DOHH2 (cell line): Measurements from ENCODE around the gene OR5B21.
A peak's percentile ranks its signal among the peaks of the same experiment; 100 is the strongest.

Source experiments
- H3F3A ChIP-seq: fragments of 200-600 bp; sonication (generic), shearing (Covaris generic); 2 replicates; pipeline ENCODE4 v1.6.0; 2016; ENCODE audit warnings: antibody characterized with exemption, mild to moderate bottlenecking; ENCODE audit not compliant: control insufficient read depth, insufficient read depth
- H3K27ac ChIP-seq: fragments of 200-600 bp; sonication (generic); 2 replicates; pipeline ENCODE4 v1.5.1; 2014; ENCODE audit warnings: low read depth, mild to moderate bottlenecking, low read length, moderate library complexity
- H3K27me3 ChIP-seq: fragments of 200-600 bp; sonication (generic); 2 replicates; pipeline ENCODE4 v1.6.1; 2014; ENCODE audit warnings: mild to moderate bottlenecking, low read length, mixed read lengths; ENCODE audit not compliant: control insufficient read depth
- H3K36me3 ChIP-seq: fragments of 200-600 bp; sonication (generic); 2 replicates; pipeline ENCODE4 v1.6.1; 2014; ENCODE audit warnings: mild to moderate bottlenecking, low read length, moderate library complexity, mixed read lengths; ENCODE audit not compliant: control insufficient read depth
- H3K4me1 ChIP-seq: fragments of 200-600 bp; sonication (generic); 2 replicates; pipeline ENCODE4 v1.6.1; 2014; ENCODE audit warnings: mild to moderate bottlenecking, low read length, mixed read lengths; ENCODE audit not compliant: control insufficient read depth
- H3K4me2 ChIP-seq: fragments of 200-600 bp; sonication (generic); 2 replicates; pipeline ENCODE4 v1.6.0; 2014; ENCODE audit warnings: mild to moderate bottlenecking, low read length, moderate library complexity
- H3K4me3 ChIP-seq: fragments of 200-600 bp; sonication (generic); 2 replicates; pipeline ENCODE4 v1.5.1; 2014; ENCODE audit warnings: mild to moderate bottlenecking, low read length, mixed read lengths
- H3K79me2 ChIP-seq: fragments of 200-600 bp; sonication (generic); 2 replicates; pipeline ENCODE4 v1.6.1; 2014; ENCODE audit warnings: mild to moderate bottlenecking, low read length, mixed read lengths; ENCODE audit not compliant: control insufficient read depth
- H3K9me2 ChIP-seq: fragments of 200-600 bp; sonication (generic); replicated peaks from 2 replicates; pipeline ENCODE4 v1.6.1; 2014; ENCODE audit warnings: mild to moderate bottlenecking, low read length, mixed read lengths; ENCODE audit not compliant: control insufficient read depth
- H3K9me3 ChIP-seq: fragments of 200-600 bp; sonication (generic); 2 replicates; pipeline ENCODE4 v1.6.1; 2014; ENCODE audit warnings: antibody characterized with exemption, low read length, mixed read lengths; ENCODE audit not compliant: control insufficient read depth, insufficient read depth
- H4K20me1 ChIP-seq: fragments of 200-600 bp; sonication (generic); 2 replicates; pipeline ENCODE4 v1.6.0; 2014; ENCODE audit warnings: low read depth, mild to moderate bottlenecking, antibody characterized with exemption, low read length, moderate library complexity; ENCODE audit not compliant: control insufficient read depth, insufficient read depth
- CTCF ChIP-seq: fragments of 200-600 bp; sonication (generic); IDR thresholded peaks from one replicate; pipeline ENCODE4 v1.5.1; 2014; ENCODE audit warnings: antibody characterized with exemption, mild to moderate bottlenecking, low read depth, low read length; ENCODE audit not compliant: poor library complexity, severe bottlenecking
- EZH2phosphoT487 ChIP-seq: fragments of 200-600 bp; sonication (generic); IDR thresholded peaks from 2 replicates; pipeline ENCODE4 v1.6.1; 2017; ENCODE audit warnings: borderline replicate concordance, mild to moderate bottlenecking, antibody characterized with exemption, low read length, moderate library complexity, mixed read lengths

The OR5B21 gene

GRCh38 chr11:58530236-58530635, 22.3 kb upstream of the OR5B21 start:
- Histone ChIP-seq H3K4me1 (peaks cover 32% of the 10 kb centered on the region), H3K27me3 (no peaks in the 10 kb centered on the region), H3K4me3 (no peak overlapping the region), H3K9me2 (no peaks in the 10 kb centered on the region), H3K9me3 (no peaks in the 10 kb centered on the region), H4K20me1 (peaks cover 9% of the 10 kb centered on the region; the same call in 1 of the 2 replicates), H3F3A (peaks cover 23% of the 10 kb centered on the region), H3K79me2 (peaks cover 11% of the 10 kb centered on the region), H3K4me2 (no peak overlapping the region), H3K27ac (no peak overlapping the region), H3K36me3 (peaks cover 76% of the 10 kb centered on the region)
- TF ChIP-seq EZH2phosphoT487, result no peak
- TF ChIP-seq CTCF, result no peak

- H3K27ac ChIP-seq, result no peak overlapping the region
- peaks cover 61% of the 10 kb centered on the region for H3K36me3 ChIP-seq
- H3K9me2 ChIP-seq, result no peaks in the 10 kb centered on the region
- H3K4me1 ChIP-seq, result peaks cover 46% of the 10 kb centered on the region
- H3K4me2 ChIP-seq, result no peak overlapping the region
- H4K20me1 ChIP-seq, result peaks cover 21% of the 10 kb centered on the region; the same call in 1 of the 2 replicates
- H3K79me2 ChIP-seq, result no peaks in the 10 kb centered on the region
- TF ChIP-seq CTCF, result no peak
- TF ChIP-seq EZH2phosphoT487, result no peak
- H3F3A ChIP-seq, result peaks cover 33% of the 10 kb centered on the region
- no peaks in the 10 kb centered on the region for H3K9me3 ChIP-seq
- no peaks in the 10 kb centered on the region for H3K27me3 ChIP-seq
- H3K4me3 ChIP-seq, result no peak overlapping the region
Observed at GRCh38 chr11:58527429-58527828, 19.5 kb upstream of the OR5B21 start.

DNA sequence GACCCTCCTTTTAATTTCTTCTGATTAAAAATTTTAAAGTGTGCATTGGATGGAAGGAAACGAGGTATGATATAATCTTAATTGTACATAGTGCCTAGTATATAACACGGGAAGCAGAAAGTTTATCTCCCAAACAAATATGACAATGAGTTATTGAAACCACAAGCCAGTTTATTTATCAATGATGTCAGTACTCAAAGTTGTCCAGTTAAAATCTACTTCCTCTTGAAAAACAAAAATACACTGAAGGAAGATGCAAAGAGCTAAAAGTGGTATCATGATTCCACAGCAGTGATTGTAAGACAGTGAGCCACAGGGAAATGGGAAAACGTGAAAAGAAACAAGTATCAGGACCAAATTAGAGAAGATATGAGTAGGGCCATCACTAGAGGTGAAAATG, 18.8 kb upstream of the OR5B21 start:
- H3K4me2 ChIP-seq, result peak overlapping the region; percentile 39

More for the DNA sequence above, 18.8 kb upstream of the OR5B21 start:
- Histone ChIP-seq H3K27ac (peak overlapping the region; percentile 89), H3K36me3 (peaks cover 54% of the 10 kb centered on the region), H3K4me3 (peak overlapping the region; percentile 10; the same call in 1 of the 2 replicates), H3K27me3 (no peaks in the 10 kb centered on the region), H3K79me2 (no peaks in the 10 kb centered on the region), H3K9me3 (no peaks in the 10 kb centered on the region), H3K4me1 (peaks cover 46% of the 10 kb centered on the region), H4K20me1 (peaks cover 21% of the 10 kb centered on the region; the same call in 1 of the 2 replicates), H3K9me2 (no peaks in the 10 kb centered on the region), H3F3A (peaks cover 33% of the 10 kb centered on the region)
- TF ChIP-seq EZH2phosphoT487 (no peak), CTCF (no peak)
